CD4-positive, alpha-beta T cell (primary cell): ENCODE data around the gene CNR2. TPM values are rescaled to one million over a fixed set of nuclear protein-coding genes. Genes with fewer than 3 reads are reported as not detected.

Experiments
- ATAC-seq: fragments of 200-7000 bp; cut with Tn5 transposase; one replicate; pipeline ENCODE4 v1.10.0; 2022; ENCODE audit warnings: mild to moderate bottlenecking; ENCODE audit not compliant: poor library complexity
- CTCF ChIA-PET: fragments of 350-600 bp; sonication (Branson Sonifier 250); formaldehyde crosslinking; loops from one replicate; lab custom pipeline; 2021; ENCODE audit warnings: antibody characterized with exemption, inconsistent platforms; lab: Charles Lee
- POLR2A ChIA-PET: fragments of 350-600 bp; sonication (Branson Sonifier 250); formaldehyde crosslinking; loops from one replicate; lab custom pipeline; 2021; ENCODE audit warnings: antibody characterized with exemption, inconsistent platforms; lab: Charles Lee
- DNase-seq, 14 experiments: peaks; one replicate each; pipeline ENCODE4 v3.0.0-alpha.2; 2013 to 2020; ENCODE audit warnings: mixed read lengths in 2 of 14
- H3K27ac ChIP-seq, 2 donors: one replicate each; pipeline versions ENCODE4 v1.5.1 to v1.7.0; 2013; ENCODE audit warnings: low read length in 2 of 2, low read depth in 1 of 2, mild to moderate bottlenecking in 1 of 2
- H3K27me3 ChIP-seq, 2 experiments: 1 replicate in 1 of 2; 2 replicates in 1 of 2; pipeline versions ENCODE4 v1.6.1 to v1.7.0; 2013; ENCODE audit warnings: low read length in 2 of 2, control low read depth in 1 of 2, mild to moderate bottlenecking in 1 of 2, moderate library complexity in 1 of 2; ENCODE audit not compliant: insufficient read depth in 2 of 2, control insufficient read depth in 1 of 2
- H3K36me3 ChIP-seq: one replicate; pipeline ENCODE4 v1.6.1; 2013; ENCODE audit warnings: low read length, control low read depth; ENCODE audit not compliant: insufficient read depth
- H3K4me1 ChIP-seq: one replicate; pipeline ENCODE4 v1.6.1; 2013; ENCODE audit warnings: low read length, control low read depth; ENCODE audit not compliant: insufficient read depth
- H3K4me3 ChIP-seq: one replicate; pipeline ENCODE4 v1.5.1; 2013; ENCODE audit warnings: mild to moderate bottlenecking, low read length, moderate library complexity
- H3K9me3 ChIP-seq, 2 experiments: 1 replicate in 1 of 2; 2 replicates in 1 of 2; pipeline versions ENCODE4 v1.6.1 to v1.7.0; 2013; ENCODE audit warnings: low read length in 2 of 2, mild to moderate bottlenecking in 2 of 2, control low read depth in 1 of 2, moderate library complexity in 1 of 2; ENCODE audit not compliant: control insufficient read depth in 1 of 2, insufficient read depth in 1 of 2
- H3K27ac Mint-ChIP-seq: one replicate; pipeline ENCODE4 v1.8.0; 2020; ENCODE audit warnings: mixed read lengths
- H3K27me3 Mint-ChIP-seq: one replicate; pipeline ENCODE4 v1.8.0; 2021; ENCODE audit warnings: mixed read lengths
- H3K36me3 Mint-ChIP-seq: one replicate; pipeline ENCODE4 v1.8.0; 2021; ENCODE audit warnings: low read depth, mixed read lengths
- H3K4me1 Mint-ChIP-seq: one replicate; pipeline ENCODE4 v1.8.0; 2021; ENCODE audit warnings: low read depth, mixed read lengths
- H3K4me3 Mint-ChIP-seq: one replicate; pipeline ENCODE4 v1.8.0; 2020; ENCODE audit warnings: mild to moderate bottlenecking, mixed read lengths
- H3K9me3 Mint-ChIP-seq: one replicate; pipeline ENCODE4 v1.8.0; 2020; ENCODE audit warnings: mixed read lengths
- intact Hi-C, 2 experiments: fragments of 100-400 bp; cut with DNase I in 1 of 2; cut with micrococcal nuclease in 1 of 2; formaldehyde crosslinking; loops; one replicate each; pipeline versions ENCODE4 v1.15.1 to v1.9.0; 2023 to 2025; cut with DNase I, micrococcal nuclease
- total RNA-seq, 174 experiments: library from RNA in 2 of 174; stranded (reverse) in 2 of 174; gene quantifications; one replicate each; pipeline ENCODE4 v1.2.3 and lab custom pipeline; 2021 to 2026
- TF ChIP-seq, protein P1 (sequence below): fragments of 200-600 bp; IDR thresholded peaks from one replicate; pipeline ENCODE4 v1.8.0; 2022; ENCODE audit warnings: antibody characterized with exemption, mild to moderate bottlenecking

CNR2 gene
- total RNA-seq, 2 experiments from 2014 or later = 0.05 TPM; not detected in 1

- intact Hi-C loops = no loop called here
- ATAC-seq = no peak
- H3K9me3 Mint-ChIP-seq = no peaks in the 10 kb centered on the region
- DNase-seq = no peak
- Histone ChIP-seq H3K4me3 (no peak overlapping the region), H3K27me3 (no peaks in the 10 kb centered on the region), H3K9me3 (no peaks in the 10 kb centered on the region), H3K4me1 (no peaks in the 10 kb centered on the region), H3K27ac (no peak overlapping the region), H3K36me3 (no peaks in the 10 kb centered on the region)
- H3K27me3 Mint-ChIP-seq = no peaks in the 10 kb centered on the region
- H3K36me3 Mint-ChIP-seq = no peaks in the 10 kb centered on the region
- ChIA-PET POLR2A (no interaction called here), CTCF (no interaction called here)
- no peaks in the 10 kb centered on the region for H3K4me1 Mint-ChIP-seq
- H3K27ac Mint-ChIP-seq = no peak overlapping the region
- TF ChIP-seq, protein P1, sequence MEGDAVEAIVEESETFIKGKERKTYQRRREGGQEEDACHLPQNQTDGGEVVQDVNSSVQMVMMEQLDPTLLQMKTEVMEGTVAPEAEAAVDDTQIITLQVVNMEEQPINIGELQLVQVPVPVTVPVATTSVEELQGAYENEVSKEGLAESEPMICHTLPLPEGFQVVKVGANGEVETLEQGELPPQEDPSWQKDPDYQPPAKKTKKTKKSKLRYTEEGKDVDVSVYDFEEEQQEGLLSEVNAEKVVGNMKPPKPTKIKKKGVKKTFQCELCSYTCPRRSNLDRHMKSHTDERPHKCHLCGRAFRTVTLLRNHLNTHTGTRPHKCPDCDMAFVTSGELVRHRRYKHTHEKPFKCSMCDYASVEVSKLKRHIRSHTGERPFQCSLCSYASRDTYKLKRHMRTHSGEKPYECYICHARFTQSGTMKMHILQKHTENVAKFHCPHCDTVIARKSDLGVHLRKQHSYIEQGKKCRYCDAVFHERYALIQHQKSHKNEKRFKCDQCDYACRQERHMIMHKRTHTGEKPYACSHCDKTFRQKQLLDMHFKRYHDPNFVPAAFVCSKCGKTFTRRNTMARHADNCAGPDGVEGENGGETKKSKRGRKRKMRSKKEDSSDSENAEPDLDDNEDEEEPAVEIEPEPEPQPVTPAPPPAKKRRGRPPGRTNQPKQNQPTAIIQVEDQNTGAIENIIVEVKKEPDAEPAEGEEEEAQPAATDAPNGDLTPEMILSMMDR = no peak
- no peak overlapping the region for H3K4me3 Mint-ChIP-seq
Measured at GRCh38 chr1:23885222-23885621, 27.9 kb downstream of the CNR2 start.

- ChIA-PET CTCF (interaction anchor here (1.7 kb wide), 1 partner anchor 73 kb away, joined by 4 read pairs; no protein-coding TSS in a partner anchor), POLR2A (no interaction called here)
- H3K4me3 ChIP-seq = no peak overlapping the region
- no peak for ATAC-seq
- intact Hi-C loops = no loop called here
- H3K27ac Mint-ChIP-seq = no peak overlapping the region
- no peaks in the 10 kb centered on the region for H3K36me3 ChIP-seq
- H3K4me1 ChIP-seq = no peaks in the 10 kb centered on the region
- H3K9me3 Mint-ChIP-seq = peaks cover 5% of the 10 kb centered on the region
- H3K27me3 ChIP-seq = no peaks in the 10 kb centered on the region
- H3K4me1 Mint-ChIP-seq = no peaks in the 10 kb centered on the region
- no peak overlapping the region for H3K4me3 Mint-ChIP-seq
- no peaks in the 10 kb centered on the region for H3K36me3 Mint-ChIP-seq
- no peak for DNase-seq
- no peaks in the 10 kb centered on the region for H3K27me3 Mint-ChIP-seq
- TF ChIP-seq, protein P1 = no peak
- peaks cover 14 to 22% of the 10 kb centered on the region in 2 experiments for H3K9me3 ChIP-seq
- no peak overlapping the region for H3K27ac ChIP-seq
Measured at GRCh38 chr1:23882746-23883145, 30.4 kb downstream of the CNR2 start.

GRCh38 chr1:23879809-23880208 is 33.4 kb downstream of the CNR2 start:
- Mint-ChIP-seq H3K4me3 (no peak overlapping the region), H3K27me3 (no peaks in the 10 kb centered on the region), H3K4me1 (no peaks in the 10 kb centered on the region), H3K36me3 (peaks cover 6% of the 10 kb centered on the region), H3K27ac (no peak overlapping the region), H3K9me3 (peaks cover 6% of the 10 kb centered on the region)
- peaks cover 0 to 5% of the 10 kb centered on the region in 2 experiments for H3K27me3 ChIP-seq
- no peak for DNase-seq
- no peaks in the 10 kb centered on the region for H3K36me3 ChIP-seq
- POLR2A ChIA-PET = no interaction called here
- no peak for ATAC-seq
- no peak overlapping the region for H3K27ac ChIP-seq
- TF ChIP-seq, protein P1 = no peak
- peaks cover 22 to 24% of the 10 kb centered on the region in 2 experiments for H3K9me3 ChIP-seq
- no peaks in the 10 kb centered on the region for H3K4me1 ChIP-seq
- CTCF ChIA-PET = interaction anchor here (0.5 kb wide), 1 partner anchor 31 kb away, joined by 3 read pairs; no protein-coding TSS in a partner anchor
- H3K4me3 ChIP-seq = no peak overlapping the region
- intact Hi-C loops = no loop called here
